GM18951 (cell line): Measurements from ENCODE around the gene RIPPLY3.

Experiments
- POLR2A ChIP-seq: IDR thresholded peaks from 4 replicates; pipeline ENCODE4 v1.6.1; 2011; ENCODE audit warnings: mild to moderate bottlenecking; ENCODE audit not compliant: insufficient read length, insufficient read depth; ENCODE audit errors: extremely low read depth
- in situ Hi-C: fragments of 300-500 bp; cut with MboI; formaldehyde crosslinking; loops from one replicate; pipeline ENCODE4 v1.12.0; 2022; ENCODE audit warnings: low sequenced_read_pairs, mixed read lengths, inconsistent platforms; ENCODE audit not compliant: unreplicated experiment

RIPPLY3 gene

DNA sequence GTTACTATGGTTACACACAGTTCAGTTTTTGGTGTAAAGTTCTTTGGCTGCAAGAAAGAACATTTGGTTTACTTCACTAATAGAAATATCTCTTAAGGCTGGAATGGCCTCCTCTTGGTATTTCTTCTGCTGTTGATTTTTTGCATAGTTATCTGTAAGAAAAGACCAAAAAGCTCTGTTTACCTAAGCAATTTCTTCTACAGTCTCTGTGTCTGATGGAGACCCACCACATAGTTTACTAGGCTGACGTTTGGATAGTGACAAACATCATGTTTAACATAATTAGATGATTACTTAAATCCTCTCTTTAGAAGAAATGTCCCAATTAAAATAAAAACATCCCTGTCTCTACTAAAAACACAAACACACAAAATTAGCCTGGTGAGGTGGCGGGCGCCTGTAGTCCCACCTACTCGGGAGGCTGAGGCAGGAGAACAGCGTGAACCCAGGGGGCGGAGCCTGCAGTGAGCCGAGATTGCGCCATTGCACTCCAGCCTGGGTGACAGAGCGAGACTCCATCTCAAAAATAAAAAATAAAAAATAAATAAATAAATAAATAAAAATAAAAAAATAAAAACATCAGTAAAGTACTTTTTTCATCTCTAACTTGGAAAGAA lies 59.2 kb downstream of the RIPPLY3 start:
- in situ Hi-C loops: no loop called here
- no peak for TF ChIP-seq POLR2A
